GM13977 (cell line): ENCODE data around the gene ERAL1.

Experiments
- DNase-seq: peaks from one replicate; pipeline ENCODE4 v3.0.0; 2012; ENCODE audit warnings: low spot score
- in situ Hi-C: fragments of 300-500 bp; cut with MboI; formaldehyde crosslinking; loops from one replicate; pipeline ENCODE4 v1.12.0; 2022; ENCODE audit warnings: low sequenced_read_pairs, low pct_unique_long_range_greater_than_20kb, mixed read lengths, inconsistent platforms; ENCODE audit not compliant: unreplicated experiment
- TF ChIP-seq, protein P1 (sequence below): IDR thresholded peaks from 2 replicates; pipeline ENCODE4 v1.5.1; 2012; ENCODE audit warnings: mild to moderate bottlenecking, control low read depth; ENCODE audit not compliant: insufficient read depth; ENCODE audit errors: extremely low read depth, missing control alignments

ERAL1 gene

DNA sequence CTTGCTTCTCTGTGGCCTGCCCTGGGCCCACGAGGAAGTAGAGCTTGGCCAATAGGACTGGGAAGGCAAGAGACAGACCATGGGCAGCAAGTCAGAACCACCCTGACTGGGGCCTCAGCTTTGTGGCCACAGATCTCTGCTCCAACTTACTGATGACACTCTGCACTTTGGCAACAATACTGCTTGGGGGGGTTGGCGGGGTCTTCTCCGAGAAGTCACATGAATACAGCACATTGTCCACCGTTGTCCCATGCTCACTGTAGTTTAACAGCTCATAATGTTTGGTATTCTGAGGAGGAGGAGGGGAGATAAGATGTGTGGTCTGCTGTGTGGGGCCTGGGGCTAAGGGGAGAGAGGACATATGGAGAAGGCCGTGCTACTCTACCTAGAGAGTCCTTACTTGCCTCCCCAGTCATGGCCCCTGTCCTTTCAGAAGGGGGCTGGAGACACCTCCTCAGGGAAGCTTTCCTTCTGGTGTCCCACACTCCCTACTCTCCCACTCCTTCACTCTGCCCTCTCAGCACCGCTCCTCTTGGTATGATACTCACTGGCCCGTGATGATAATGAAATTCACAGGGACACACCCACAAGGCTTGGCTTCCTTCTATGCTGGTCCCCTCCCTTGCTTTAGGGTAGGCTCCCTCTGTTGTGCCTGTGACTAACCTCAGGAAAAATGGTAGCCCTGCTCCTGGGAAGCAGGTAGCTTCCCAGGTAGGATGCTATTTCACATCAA is 52.1 kb downstream of the ERAL1 start:
- in situ Hi-C loops = no loop called here
- TF ChIP-seq, protein P1, sequence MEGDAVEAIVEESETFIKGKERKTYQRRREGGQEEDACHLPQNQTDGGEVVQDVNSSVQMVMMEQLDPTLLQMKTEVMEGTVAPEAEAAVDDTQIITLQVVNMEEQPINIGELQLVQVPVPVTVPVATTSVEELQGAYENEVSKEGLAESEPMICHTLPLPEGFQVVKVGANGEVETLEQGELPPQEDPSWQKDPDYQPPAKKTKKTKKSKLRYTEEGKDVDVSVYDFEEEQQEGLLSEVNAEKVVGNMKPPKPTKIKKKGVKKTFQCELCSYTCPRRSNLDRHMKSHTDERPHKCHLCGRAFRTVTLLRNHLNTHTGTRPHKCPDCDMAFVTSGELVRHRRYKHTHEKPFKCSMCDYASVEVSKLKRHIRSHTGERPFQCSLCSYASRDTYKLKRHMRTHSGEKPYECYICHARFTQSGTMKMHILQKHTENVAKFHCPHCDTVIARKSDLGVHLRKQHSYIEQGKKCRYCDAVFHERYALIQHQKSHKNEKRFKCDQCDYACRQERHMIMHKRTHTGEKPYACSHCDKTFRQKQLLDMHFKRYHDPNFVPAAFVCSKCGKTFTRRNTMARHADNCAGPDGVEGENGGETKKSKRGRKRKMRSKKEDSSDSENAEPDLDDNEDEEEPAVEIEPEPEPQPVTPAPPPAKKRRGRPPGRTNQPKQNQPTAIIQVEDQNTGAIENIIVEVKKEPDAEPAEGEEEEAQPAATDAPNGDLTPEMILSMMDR = no peak
- DNase-seq = no peak

DNA sequence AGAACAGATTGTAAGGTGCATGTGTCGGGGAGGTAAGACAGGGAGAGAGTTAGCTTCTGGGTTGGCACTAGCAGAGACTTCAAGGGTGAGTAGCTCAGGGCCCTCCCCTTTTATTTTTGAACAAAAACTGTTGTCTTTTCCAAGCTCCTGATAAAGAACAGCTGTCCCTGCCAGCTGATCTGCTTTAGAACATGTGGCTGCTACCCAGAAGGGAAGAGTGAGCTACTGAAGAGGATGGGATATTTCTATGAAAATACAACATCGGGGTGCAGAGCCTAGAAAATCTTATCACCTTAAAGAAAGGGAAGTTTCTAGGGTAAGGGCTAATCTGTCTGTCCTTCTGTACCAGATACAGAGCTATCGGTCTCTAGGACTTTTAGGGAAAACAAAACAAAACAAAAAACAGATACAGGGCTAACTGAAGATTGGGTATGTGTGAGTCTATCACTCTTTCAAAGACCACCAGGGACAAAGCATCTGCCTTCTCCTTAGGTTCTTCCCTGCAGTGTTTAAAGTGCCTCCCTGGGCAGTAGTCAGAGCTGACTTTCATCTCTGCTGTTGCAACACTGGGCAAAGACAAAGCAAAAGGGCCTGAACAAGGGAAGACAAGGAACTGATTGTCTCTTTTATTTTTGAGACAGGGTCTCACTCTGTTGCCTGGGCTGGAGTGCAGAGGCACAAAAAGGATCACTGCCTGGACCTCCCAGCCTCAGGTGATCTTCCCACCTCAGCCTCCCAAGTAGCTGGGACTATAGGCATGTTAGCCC is 53.1 kb downstream of the ERAL1 start:
- in situ Hi-C loops = no loop called here
- DNase-seq = no peak
- TF ChIP-seq, protein P1 = no peak

DNA sequence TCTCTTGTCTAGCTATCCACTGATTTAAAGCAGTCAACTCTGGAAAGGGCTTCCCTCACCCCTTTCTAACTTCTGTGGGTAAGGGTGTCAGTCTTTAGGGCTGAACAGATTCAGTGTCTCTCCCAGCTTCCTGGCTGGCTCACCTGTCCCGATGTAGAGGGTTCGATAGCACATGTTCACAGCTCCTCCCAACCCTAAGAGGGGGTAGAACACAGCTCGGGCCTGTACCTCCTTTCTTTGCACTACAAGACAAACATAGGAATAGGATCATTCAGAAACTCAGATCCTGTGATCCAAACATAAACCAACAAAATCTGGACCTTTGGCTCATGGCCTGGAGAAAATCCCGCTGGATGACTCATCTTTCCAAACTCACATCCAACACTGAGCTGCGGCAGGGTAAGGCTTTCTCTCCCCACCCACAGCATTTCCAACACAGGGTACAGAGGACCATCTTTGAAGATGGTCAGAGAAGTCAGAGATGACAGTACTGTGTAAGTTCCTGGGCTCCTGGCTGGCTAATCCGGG is 53.9 kb downstream of the ERAL1 start:
- TF ChIP-seq, protein P1 = no peak
- DNase-seq = no peak
- in situ Hi-C loops = no loop called here

DNA sequence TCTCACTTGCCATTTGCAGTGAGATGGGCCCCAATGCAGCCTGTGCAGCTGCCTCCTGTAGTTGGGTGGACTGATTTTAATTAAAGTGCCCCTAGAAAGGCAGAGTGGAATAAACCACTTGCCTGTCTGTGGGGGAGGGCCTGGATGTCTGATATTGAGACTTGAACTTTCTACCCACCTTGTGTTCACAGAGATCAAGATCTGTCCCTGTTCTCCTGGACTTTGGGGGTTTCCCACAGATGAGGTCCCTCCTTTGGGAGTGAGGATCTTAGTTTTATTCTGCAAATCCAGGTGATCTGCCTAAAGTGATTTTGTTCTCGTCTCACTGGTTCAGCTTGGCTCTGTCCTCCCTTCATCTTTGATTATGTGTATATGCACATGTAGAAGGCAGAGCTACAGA is 55.7 kb downstream of the ERAL1 start:
- DNase-seq = no peak
- in situ Hi-C loops = loop anchor here (10.0 kb wide), 1 partner anchor 146 kb away; no protein-coding TSS in a partner anchor
- TF ChIP-seq, protein P1 = no peak
